GM19463 (cell line): ENCODE data around the gene DUSP28.

ENCODE experiments used
- ATAC-seq: cut with Tn5 transposase; IDR thresholded peaks from one replicate; pipeline ENCODE4 v1.9.1; 2021; ENCODE audit warnings: mild to moderate bottlenecking, moderate library complexity; ENCODE audit not compliant: unreplicated experiment

DUSP28 gene

DNA sequence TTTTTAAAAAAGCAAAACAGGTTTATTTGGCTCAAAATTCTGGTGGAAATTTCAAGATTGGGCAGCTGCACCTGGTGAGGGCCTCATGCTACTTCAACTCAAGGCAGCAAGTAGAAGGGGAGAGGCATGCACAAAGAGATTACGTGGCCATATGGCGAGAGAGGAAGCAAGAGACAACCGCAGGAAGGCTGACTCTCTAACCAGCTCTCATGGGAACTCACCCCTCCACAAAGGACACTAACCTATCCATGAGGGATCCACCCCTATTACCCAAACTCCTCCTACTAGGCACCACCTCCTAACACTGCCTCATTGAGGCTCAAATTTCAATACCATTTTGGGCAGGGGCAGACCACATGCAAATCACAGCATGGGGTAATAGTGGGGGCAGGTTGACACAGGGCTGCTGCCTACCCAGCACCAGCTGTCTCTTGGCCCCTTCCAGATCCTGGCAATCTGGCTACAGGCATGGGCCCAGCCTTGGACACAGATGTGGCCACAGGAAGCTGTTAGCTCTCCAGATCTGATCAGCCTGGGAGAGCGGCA is 24.4 kb downstream of the DUSP28 start:
- peak; percentile 48 for ATAC-seq

- ATAC-seq: peak; percentile 20
Observed at GRCh38 chr2:240585101-240585500, 24.9 kb downstream of the DUSP28 start.

GRCh38 chr2:240585681-240586197 is 25.6 kb downstream of the DUSP28 start:
- ATAC-seq: no peak

DNA sequence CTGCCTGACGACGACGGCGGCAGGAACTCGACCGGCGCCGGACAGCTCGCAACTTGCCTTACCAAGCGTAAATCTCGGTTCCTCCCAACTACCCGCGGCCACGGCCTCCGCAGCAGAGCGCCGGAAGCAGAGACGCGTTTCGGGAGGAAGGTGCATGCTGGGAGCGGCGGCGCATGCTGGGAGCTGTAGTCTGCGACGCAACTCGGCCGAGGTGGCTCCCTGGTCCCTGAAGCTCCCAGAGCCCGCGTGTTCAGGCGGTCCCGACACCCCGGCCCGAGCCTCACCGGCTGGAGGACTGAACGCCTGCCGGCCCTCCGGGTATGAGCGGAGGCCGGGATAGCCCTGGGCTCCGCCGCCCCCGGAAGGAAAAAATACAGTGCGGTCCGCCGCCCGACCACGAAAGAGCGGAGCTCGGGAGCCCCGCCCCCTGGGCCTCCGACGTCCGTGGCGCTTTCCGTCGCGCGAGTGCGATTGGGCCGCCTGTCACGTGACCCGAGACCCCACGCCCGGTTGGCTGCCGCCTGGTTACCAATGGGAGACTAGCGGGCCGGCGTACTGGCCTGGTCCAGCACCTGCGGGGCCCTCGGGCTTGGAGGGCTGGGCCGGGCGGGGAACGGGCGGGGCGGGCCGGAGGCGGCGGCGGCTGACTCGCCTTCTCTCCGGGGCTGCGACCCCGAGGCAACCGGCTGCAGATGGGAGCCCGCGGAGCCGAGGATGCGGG is 26.2 kb downstream of the DUSP28 start, which contains the start of gene CAPN10:
TSS of gene CAPN10 (plus strand) at position 537 of the 721 bp plus-strand sequence. CDS start at position 715, 178 bp downstream.
- peak; percentile 57 for ATAC-seq

- peak; percentile 1 for ATAC-seq
Observed at GRCh38 chr2:240586919-240587800, 27.0 kb downstream of the DUSP28 start.

DNA sequence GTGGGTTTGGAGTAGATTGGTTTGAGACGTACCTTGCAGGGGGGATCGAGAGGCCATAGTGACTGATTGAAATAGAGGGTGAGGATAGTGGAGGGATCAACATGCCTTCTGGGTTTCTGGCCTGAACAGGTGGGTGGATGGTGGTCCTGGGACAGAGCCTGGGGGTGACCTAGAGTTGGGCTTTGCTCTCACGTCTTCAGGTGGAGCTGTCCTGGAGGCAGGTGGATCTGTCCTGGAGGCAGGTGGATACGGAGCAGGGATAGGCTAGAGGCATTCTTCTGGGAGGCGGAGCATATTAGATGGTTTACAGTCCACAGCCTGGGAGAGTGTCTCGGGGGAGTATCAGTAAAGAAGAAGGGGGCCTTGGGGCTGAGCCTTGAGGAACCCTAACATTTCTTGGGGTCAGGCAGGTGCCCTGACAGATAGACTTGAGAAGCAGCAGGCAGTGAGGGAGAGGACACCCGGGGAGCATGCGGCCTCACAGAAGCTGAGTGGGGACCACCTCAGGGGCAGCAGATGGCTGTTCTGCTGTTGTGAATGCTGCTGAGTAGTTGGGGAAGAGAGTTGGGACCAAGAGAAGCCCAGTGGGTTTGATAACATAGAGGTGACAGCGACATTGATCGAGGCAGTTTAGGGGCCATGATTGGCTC is 28.0 kb downstream of the DUSP28 start:
- no peak for ATAC-seq

- no peak for ATAC-seq
Observed at GRCh38 chr2:240588669-240589068, 28.5 kb downstream of the DUSP28 start.

GRCh38 chr2:240589375-240589774 is 29.2 kb downstream of the DUSP28 start:
- ATAC-seq: no peak

DNA sequence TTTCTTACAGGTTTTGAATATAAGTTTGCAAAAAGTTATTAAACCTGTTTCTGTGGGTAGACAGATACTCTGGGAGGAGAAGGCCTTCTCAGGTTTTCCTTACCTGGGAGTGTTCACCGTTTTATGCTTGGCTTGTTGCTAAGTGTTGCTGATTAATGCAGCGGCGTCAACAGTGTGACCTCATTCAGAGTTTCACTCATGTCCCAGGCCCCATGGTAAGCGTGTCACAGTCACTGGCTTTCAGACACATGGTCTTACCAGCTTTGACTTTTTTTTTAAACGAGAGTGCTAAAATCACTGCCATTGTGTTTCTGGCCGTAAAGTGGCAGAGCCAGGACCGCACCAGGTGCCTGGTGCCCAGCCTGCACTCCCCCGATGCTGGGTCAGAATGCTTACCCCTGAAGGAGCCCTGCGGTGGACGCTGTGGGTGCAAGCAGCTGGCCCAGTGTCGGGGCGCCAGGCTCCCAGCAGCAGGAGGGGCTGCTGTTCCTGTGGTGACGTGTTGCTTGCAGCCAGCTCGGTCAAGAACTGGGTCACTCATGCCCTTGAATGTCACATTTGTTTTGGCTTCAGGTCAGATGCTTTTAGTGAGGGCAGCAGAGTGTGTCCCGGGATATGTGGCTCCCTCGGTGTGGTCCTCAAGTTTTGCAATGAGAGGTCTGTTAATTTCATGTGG is 29.8 kb downstream of the DUSP28 start:
- ATAC-seq: no peak

GRCh38 chr2:240590681-240591111 is 30.5 kb downstream of the DUSP28 start:
- ATAC-seq: no peak

GRCh38 chr2:240591226-240591625 is 31.1 kb downstream of the DUSP28 start:
- no peak for ATAC-seq

DNA sequence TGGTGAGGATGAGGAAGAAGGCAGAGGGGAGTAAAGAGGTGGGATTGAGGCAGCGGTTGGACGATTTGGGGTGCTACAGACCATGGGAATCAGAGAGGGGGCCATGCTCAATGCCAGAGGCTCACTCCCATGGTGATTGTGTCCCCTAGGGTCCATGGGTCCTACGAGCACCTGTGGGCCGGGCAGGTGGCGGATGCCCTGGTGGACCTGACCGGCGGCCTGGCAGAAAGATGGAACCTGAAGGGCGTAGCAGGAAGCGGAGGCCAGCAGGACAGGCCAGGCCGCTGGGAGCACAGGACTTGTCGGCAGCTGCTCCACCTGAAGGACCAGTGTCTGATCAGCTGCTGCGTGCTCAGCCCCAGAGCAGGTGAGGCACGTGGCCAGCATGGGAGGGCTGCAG is 31.6 kb downstream of the DUSP28 start:
- ATAC-seq: no peak

DNA sequence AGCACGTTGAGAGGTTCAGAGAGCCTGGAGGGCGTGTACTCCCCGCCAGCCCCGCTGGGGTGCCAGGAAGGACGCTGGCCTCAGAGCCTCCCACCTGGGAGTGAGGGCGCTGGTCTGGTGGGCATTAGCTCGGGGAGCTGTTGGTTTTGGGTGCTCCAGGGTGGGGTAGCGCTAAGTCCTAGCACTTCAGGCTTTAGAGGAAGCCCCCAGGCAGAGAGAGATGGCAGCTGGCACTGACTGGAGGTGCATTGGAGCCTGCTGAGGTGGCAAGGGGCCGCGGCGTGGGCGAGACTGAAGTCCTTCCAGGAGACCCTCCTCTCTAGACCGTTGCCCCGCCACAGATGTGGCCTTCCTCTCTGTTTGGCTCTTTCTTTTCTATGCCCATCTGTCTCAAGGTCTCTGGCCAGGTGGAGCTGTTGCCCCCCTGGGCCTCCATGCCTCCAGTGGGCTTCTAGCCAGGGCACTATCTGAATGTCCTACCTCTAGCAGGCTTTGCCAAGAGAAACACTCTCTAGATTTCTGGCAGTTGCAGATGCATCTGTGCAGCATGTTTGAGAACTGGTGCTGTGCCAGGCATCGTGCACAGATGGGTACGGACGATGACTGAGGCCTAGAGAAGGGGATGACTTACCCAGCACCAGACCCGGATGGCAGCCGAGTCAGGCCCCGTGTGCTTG is 33.0 kb downstream of the DUSP28 start:
- no peak for ATAC-seq

GRCh38 chr2:240593703-240594451 is 33.7 kb downstream of the DUSP28 start:
- no peak for ATAC-seq

GRCh38 chr2:240594511-240595380 is 34.6 kb downstream of the DUSP28 start:
- no peak for ATAC-seq

DNA sequence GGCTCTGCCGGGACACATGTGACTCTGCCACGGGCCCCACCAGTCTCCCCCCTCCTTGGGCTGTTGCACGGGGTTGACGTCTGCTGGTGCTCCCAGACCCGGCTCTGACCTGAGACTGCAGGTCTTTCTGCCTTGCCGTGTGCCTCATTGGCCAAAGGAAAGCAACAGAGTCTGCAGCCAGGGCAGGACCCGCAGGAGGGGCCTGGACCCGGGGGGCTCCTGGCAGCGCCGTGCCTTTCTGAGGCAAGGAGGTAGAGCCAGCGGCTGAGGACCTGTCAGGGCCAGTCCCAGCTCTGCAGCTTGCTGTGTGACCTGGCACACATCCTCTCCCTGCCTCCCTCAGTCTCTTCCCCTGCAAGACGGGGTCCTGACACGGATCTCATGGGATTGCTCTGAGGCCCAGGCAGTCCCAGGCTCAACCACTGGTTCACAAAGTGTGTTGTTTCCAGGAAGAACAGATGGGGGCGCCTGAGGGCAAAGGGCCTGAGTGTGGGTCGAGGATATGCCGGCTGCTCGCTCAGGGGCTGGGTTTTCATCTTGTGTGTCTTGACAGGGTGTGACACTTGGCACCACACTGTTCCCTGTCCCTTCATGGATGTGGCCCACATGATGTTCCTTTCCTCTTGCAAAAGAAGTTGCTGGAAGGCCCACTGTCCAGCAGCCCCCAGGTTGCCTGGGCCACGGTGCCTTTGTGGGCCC is 35.4 kb downstream of the DUSP28 start:
- ATAC-seq: no peak

DNA sequence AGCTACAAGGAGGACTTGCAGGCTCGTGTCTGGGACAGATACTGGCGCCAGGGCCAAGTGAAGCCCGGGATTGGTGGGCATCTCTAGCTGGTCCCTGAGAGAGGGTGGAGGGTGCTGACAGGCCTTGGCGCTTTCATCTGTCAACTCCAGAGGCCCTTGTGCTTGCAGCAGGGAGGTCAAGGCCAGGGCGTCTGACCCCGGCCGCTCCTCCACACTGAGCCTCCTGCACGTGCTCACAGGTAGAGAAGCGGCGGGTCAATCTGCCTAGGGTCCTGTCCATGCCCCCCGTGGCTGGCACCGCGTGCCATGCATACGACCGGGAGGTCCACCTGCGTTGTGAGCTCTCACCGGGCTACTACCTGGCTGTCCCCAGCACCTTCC is 35.9 kb downstream of the DUSP28 start:
- no peak for ATAC-seq
